ENCODE data around the gene PJA2.

The PJA2 gene

GRCh38 chr5:109364977-109365376, 44.8 kb downstream of the PJA2 start:
- Histone ChIP-seq H3F3A (ENCODE audit: control insufficient read depth, insufficient read depth) (no peaks in the 10 kb centered on the region), H3K4me3 (ENCODE audit: low read length) (no peak overlapping the region), H3K4me1 (ENCODE audit: control insufficient read depth, low read length) (no peaks in the 10 kb centered on the region), H4K20me1 (ENCODE audit: control insufficient read depth, insufficient read depth, low read depth, low read length) (no peaks in the 10 kb centered on the region), H3K4me2 (ENCODE audit: low read length) (no peak overlapping the region), H3K79me2 (ENCODE audit: control insufficient read depth, low read length) (no peaks in the 10 kb centered on the region), H3K9me3 (ENCODE audit: control insufficient read depth, insufficient read depth, low read length) (peaks cover 8% of the 10 kb centered on the region), H3K27ac (ENCODE audit: low read depth, low read length) (no peak overlapping the region), H3K27me3 (ENCODE audit: control insufficient read depth, low read length) (no peaks in the 10 kb centered on the region), H3K9me2 (replicated peaks; ENCODE audit: control insufficient read depth, low read length) (no peaks in the 10 kb centered on the region), H3K36me3 (ENCODE audit: control insufficient read depth, low read length) (peaks cover 72% of the 10 kb centered on the region)
- no peak for TF ChIP-seq EZH2phosphoT487 (IDR thresholded peaks at IDR 0.05; ENCODE audit: borderline replicate concordance, low read length)
- TF ChIP-seq CTCF (IDR thresholded peaks at IDR 0.05; ENCODE audit: low read depth, low read length, poor library complexity, severe bottlenecking): no peak

GRCh38 chr5:109359642-109360041, 50.1 kb downstream of the PJA2 start:
- Histone ChIP-seq H3K79me2 (ENCODE audit: control insufficient read depth, low read length) (no peaks in the 10 kb centered on the region), H4K20me1 (ENCODE audit: control insufficient read depth, insufficient read depth, low read depth, low read length) (no peaks in the 10 kb centered on the region), H3K4me3 (ENCODE audit: low read length) (no peak overlapping the region), H3K4me1 (ENCODE audit: control insufficient read depth, low read length) (no peaks in the 10 kb centered on the region), H3K9me2 (replicated peaks; ENCODE audit: control insufficient read depth, low read length) (no peaks in the 10 kb centered on the region), H3K27me3 (ENCODE audit: control insufficient read depth, low read length) (no peaks in the 10 kb centered on the region), H3K36me3 (ENCODE audit: control insufficient read depth, low read length) (peaks cover 47% of the 10 kb centered on the region), H3K9me3 (ENCODE audit: control insufficient read depth, insufficient read depth, low read length) (no peaks in the 10 kb centered on the region), H3K27ac (ENCODE audit: low read depth, low read length) (no peak overlapping the region), H3F3A (ENCODE audit: control insufficient read depth, insufficient read depth) (no peaks in the 10 kb centered on the region), H3K4me2 (ENCODE audit: low read length) (no peak overlapping the region)
- TF ChIP-seq EZH2phosphoT487 (IDR thresholded peaks at IDR 0.05; ENCODE audit: borderline replicate concordance, low read length): no peak
- no peak for TF ChIP-seq CTCF (IDR thresholded peaks at IDR 0.05; ENCODE audit: low read depth, low read length, poor library complexity, severe bottlenecking)

GRCh38 chr5:109357807-109358206, 52.0 kb downstream of the PJA2 start:
- TF ChIP-seq CTCF (IDR thresholded peaks at IDR 0.05; ENCODE audit: low read depth, low read length, poor library complexity, severe bottlenecking): no peak
- no peak for TF ChIP-seq EZH2phosphoT487 (IDR thresholded peaks at IDR 0.05; ENCODE audit: borderline replicate concordance, low read length)

GRCh38 chr5:109354761-109355160, 55.0 kb downstream of the PJA2 start:
- H3K4me3 ChIP-seq (ENCODE audit: low read length): no peak overlapping the region
- no peak overlapping the region for H3K27ac ChIP-seq (ENCODE audit: low read depth, low read length)
- H3K9me3 ChIP-seq (ENCODE audit: control insufficient read depth, insufficient read depth, low read length): no peaks in the 10 kb centered on the region
- no peaks in the 10 kb centered on the region for H3K27me3 ChIP-seq (ENCODE audit: control insufficient read depth, low read length)
- H3K4me2 ChIP-seq (ENCODE audit: low read length): no peak overlapping the region
- H3K79me2 ChIP-seq (ENCODE audit: control insufficient read depth, low read length): no peaks in the 10 kb centered on the region
- H3F3A ChIP-seq (ENCODE audit: control insufficient read depth, insufficient read depth): peaks cover 5% of the 10 kb centered on the region; the same call in 1 of the 2 replicates
- TF ChIP-seq EZH2phosphoT487 (IDR thresholded peaks at IDR 0.05; ENCODE audit: borderline replicate concordance, low read length): no peak
- TF ChIP-seq CTCF (IDR thresholded peaks at IDR 0.05; ENCODE audit: low read depth, low read length, poor library complexity, severe bottlenecking): no peak
- no peaks in the 10 kb centered on the region for H3K4me1 ChIP-seq (ENCODE audit: control insufficient read depth, low read length)
- peaks cover 21% of the 10 kb centered on the region for H3K36me3 ChIP-seq (ENCODE audit: control insufficient read depth, low read length)
- H4K20me1 ChIP-seq (ENCODE audit: control insufficient read depth, insufficient read depth, low read depth, low read length): no peaks in the 10 kb centered on the region
- H3K9me2 ChIP-seq (replicated peaks; ENCODE audit: control insufficient read depth, low read length): no peaks in the 10 kb centered on the region

More at GRCh38 chr5:109357807-109358206, 52.0 kb downstream of the PJA2 start:
- Histone ChIP-seq H3K9me3 (ENCODE audit: control insufficient read depth, insufficient read depth, low read length) (no peaks in the 10 kb centered on the region), H3K27me3 (ENCODE audit: control insufficient read depth, low read length) (no peaks in the 10 kb centered on the region), H3F3A (ENCODE audit: control insufficient read depth, insufficient read depth) (no peaks in the 10 kb centered on the region), H3K4me3 (ENCODE audit: low read length) (no peak overlapping the region), H3K4me2 (ENCODE audit: low read length) (no peak overlapping the region), H3K27ac (ENCODE audit: low read depth, low read length) (no peak overlapping the region), H4K20me1 (ENCODE audit: control insufficient read depth, insufficient read depth, low read depth, low read length) (no peaks in the 10 kb centered on the region), H3K4me1 (ENCODE audit: control insufficient read depth, low read length) (no peaks in the 10 kb centered on the region), H3K9me2 (replicated peaks; ENCODE audit: control insufficient read depth, low read length) (no peaks in the 10 kb centered on the region), H3K79me2 (ENCODE audit: control insufficient read depth, low read length) (no peaks in the 10 kb centered on the region), H3K36me3 (ENCODE audit: control insufficient read depth, low read length) (peaks cover 41% of the 10 kb centered on the region)
